MV-4-11 (cell line): ENCODE measurements around the gene DESI2.

Source experiments
- DNase-seq: peaks from one replicate; lab custom pipeline; 2025; lab: John Stamatoyannopoulos, UW

DESI2 gene

GRCh38 chr1:244755673-244756072, 102.7 kb downstream of the DESI2 start:
- DNase-seq, result no peak

GRCh38 chr1:244757091-244757939, 104.4 kb downstream of the DESI2 start:
- DNase-seq, result no peak
